ENCODE results near the gene SERINC2.

DNA sequence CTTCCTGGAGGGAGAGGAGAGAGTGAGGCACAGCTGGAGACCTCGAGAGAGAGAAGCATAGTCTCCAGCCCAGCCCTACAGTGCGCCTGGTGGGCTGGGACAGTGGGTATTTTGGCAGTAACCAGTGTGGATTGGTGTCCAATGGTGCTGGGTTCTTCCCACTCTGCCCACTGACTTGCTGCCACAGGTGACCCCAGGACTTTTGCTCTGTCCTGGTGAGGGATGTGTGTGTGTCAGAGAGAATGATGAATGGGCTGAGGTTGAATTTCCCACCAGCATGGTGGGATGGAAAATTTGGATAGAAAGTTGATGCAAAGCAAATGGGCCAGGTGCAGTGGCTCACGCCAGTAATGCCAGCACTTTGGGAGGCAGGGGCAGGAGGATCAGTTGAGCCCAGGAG is 26.3 kb downstream of the SERINC2 start:
- TF ChIP-seq, protein P1, sequence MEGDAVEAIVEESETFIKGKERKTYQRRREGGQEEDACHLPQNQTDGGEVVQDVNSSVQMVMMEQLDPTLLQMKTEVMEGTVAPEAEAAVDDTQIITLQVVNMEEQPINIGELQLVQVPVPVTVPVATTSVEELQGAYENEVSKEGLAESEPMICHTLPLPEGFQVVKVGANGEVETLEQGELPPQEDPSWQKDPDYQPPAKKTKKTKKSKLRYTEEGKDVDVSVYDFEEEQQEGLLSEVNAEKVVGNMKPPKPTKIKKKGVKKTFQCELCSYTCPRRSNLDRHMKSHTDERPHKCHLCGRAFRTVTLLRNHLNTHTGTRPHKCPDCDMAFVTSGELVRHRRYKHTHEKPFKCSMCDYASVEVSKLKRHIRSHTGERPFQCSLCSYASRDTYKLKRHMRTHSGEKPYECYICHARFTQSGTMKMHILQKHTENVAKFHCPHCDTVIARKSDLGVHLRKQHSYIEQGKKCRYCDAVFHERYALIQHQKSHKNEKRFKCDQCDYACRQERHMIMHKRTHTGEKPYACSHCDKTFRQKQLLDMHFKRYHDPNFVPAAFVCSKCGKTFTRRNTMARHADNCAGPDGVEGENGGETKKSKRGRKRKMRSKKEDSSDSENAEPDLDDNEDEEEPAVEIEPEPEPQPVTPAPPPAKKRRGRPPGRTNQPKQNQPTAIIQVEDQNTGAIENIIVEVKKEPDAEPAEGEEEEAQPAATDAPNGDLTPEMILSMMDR (IDR thresholded peaks at IDR 0.05), result no peak
- no peak for TF ChIP-seq POLR2A (IDR thresholded peaks at IDR 0.05)

Data from vagina (tissue), 2 donors.